GM12864 (cell line): ENCODE measurements around the gene WASL.

Source experiments
- DNase-seq: peaks from one replicate; pipeline ENCODE4 v3.0.0-alpha.2; 2011; ENCODE audit warnings: low read depth
- H3K4me3 ChIP-seq: 2 replicates; pipeline ENCODE4 v1.5.1; 2011; ENCODE audit warnings: mild to moderate bottlenecking, low read depth, low read length, control low read depth
- CTCF ChIP-seq: IDR thresholded peaks from 2 replicates; pipeline ENCODE4 v1.5.1; 2011; ENCODE audit warnings: low read depth, mild to moderate bottlenecking, moderate library complexity, low read length, control low read depth, inconsistent platforms; ENCODE audit errors: missing control alignments

The WASL gene

GRCh38 chr7:123673752-123674398 is 74.9 kb downstream of the WASL start:
- TF ChIP-seq CTCF: no peak
- DNase-seq: no peak
- H3K4me3 ChIP-seq: no peak overlapping the region

GRCh38 chr7:123673137-123673732 is 75.6 kb downstream of the WASL start:
- DNase-seq: no peak
- no peak for TF ChIP-seq CTCF
- no peak overlapping the region for H3K4me3 ChIP-seq

- H3K4me3 ChIP-seq: no peak overlapping the region
- no peak for DNase-seq
- no peak for TF ChIP-seq CTCF
These were observed 79.3 kb downstream of the WASL start for GRCh38 chr7:123669485-123669884.

- DNase-seq: no peak
- H3K4me3 ChIP-seq: no peak overlapping the region
- no peak for TF ChIP-seq CTCF
These were observed 82.3 kb downstream of the WASL start for GRCh38 chr7:123666492-123666891.

GRCh38 chr7:123665896-123666295 is 82.9 kb downstream of the WASL start:
- no peak for DNase-seq
- TF ChIP-seq CTCF: no peak
- H3K4me3 ChIP-seq: no peak overlapping the region

GRCh38 chr7:123665157-123665556 is 83.6 kb downstream of the WASL start:
- TF ChIP-seq CTCF: no peak
- DNase-seq: no peak
- H3K4me3 ChIP-seq: no peak overlapping the region

- no peak for TF ChIP-seq CTCF
- DNase-seq: no peak
- H3K4me3 ChIP-seq: no peak overlapping the region
These were observed 85.6 kb downstream of the WASL start for GRCh38 chr7:123663200-123663599.
